IMR-90 (cell line): ENCODE results near the gene RAC3. TPM values are rescaled to one million over a fixed set of nuclear protein-coding genes. Genes with fewer than 3 reads are reported as not detected.

Experiments used
- ATAC-seq: fragments of 200-7000 bp; cut with Tn5 transposase; 2 replicates; pipeline ENCODE4 v1.9.1; 2020; ENCODE audit warnings: low read depth, mild to moderate bottlenecking, moderate library complexity
- BruUV-seq: library from RNA; stranded (reverse); fragments of 400-500 nt; replicated peaks from 2 replicates; lab custom pipeline; 2021; lab: Mats Ljungman, UMichigan
- CTCF ChIA-PET: fragments of 300-600 bp; formaldehyde crosslinking; extraction: SDS; loops from one replicate; lab custom pipeline; 2021; ENCODE audit warnings: antibody characterized with exemption; lab: Yijun Ruan, JAX
- POLR2A ChIA-PET: fragments of 300-600 bp; sonication (Branson Sonifier 250); formaldehyde crosslinking; loops from one replicate; lab custom pipeline; 2022; ENCODE audit warnings: antibody characterized with exemption; ENCODE audit not compliant: unreplicated experiment; lab: Charles Lee
- DNase-seq: peaks from one replicate; pipeline ENCODE4 v3.0.0; 2013
- H2AFZ ChIP-seq: replicated peaks from 2 replicates; pipeline ENCODE3; 2013; ENCODE audit warnings: low read length, mild to moderate bottlenecking; ENCODE audit not compliant: poor library complexity
- H2AK5ac ChIP-seq: 2 replicates; pipeline ENCODE4 v1.6.1; 2013; ENCODE audit warnings: low read depth, low read length, inconsistent platforms
- H2AK9ac ChIP-seq: replicated peaks from 2 replicates; pipeline ENCODE3; 2013; ENCODE audit warnings: mild to moderate bottlenecking, low read depth, low read length, moderate library complexity; ENCODE audit not compliant: poor library complexity
- H2BK120ac ChIP-seq: 2 replicates; pipeline ENCODE4 v1.6.1; 2013; ENCODE audit warnings: low read depth, low read length, inconsistent platforms
- H2BK15ac ChIP-seq: 3 replicates; pipeline ENCODE4 v1.6.1; 2013; ENCODE audit warnings: low read depth, low read length, inconsistent platforms
- H2BK20ac ChIP-seq: 2 replicates; pipeline ENCODE4 v1.6.1; 2013; ENCODE audit warnings: low read depth, mild to moderate bottlenecking, inconsistent platforms, low read length, moderate library complexity
- H2BK5ac ChIP-seq: 2 replicates; pipeline ENCODE4 v1.6.1; 2013; ENCODE audit warnings: mild to moderate bottlenecking, low read depth, low read length, inconsistent platforms; ENCODE audit not compliant: poor library complexity, severe bottlenecking
- H3K14ac ChIP-seq: replicated peaks from 2 replicates; pipeline ENCODE4 v1.6.1; 2013; ENCODE audit warnings: low read depth, low read length, inconsistent platforms
- H3K18ac ChIP-seq: 2 replicates; pipeline ENCODE4 v1.6.1; 2013; ENCODE audit warnings: low read depth, low read length, control low read depth
- H3K23ac ChIP-seq: 2 replicates; pipeline ENCODE4 v1.6.1; 2013; ENCODE audit warnings: low read depth, low read length, inconsistent platforms
- H3K27ac ChIP-seq: 2 replicates; pipeline ENCODE4 v1.5.1; 2013; ENCODE audit warnings: mild to moderate bottlenecking, control low read depth, low read length; ENCODE audit not compliant: insufficient read depth
- H3K27me3 ChIP-seq: 2 replicates; pipeline ENCODE4 v1.6.1; 2013; ENCODE audit warnings: low read length; ENCODE audit not compliant: control insufficient read depth, insufficient read depth
- H3K36me3 ChIP-seq: 2 replicates; pipeline ENCODE4 v1.6.1; 2013; ENCODE audit warnings: low read length, mixed read lengths; ENCODE audit not compliant: control insufficient read depth, insufficient read depth
- H3K4ac ChIP-seq: 2 replicates; pipeline ENCODE4 v1.6.1; 2013; ENCODE audit warnings: low read depth, low read length, inconsistent platforms
- H3K4me1 ChIP-seq: 2 replicates; pipeline ENCODE4 v1.6.1; 2013; ENCODE audit warnings: low read length, mixed read lengths; ENCODE audit not compliant: control insufficient read depth, insufficient read depth
- H3K4me2 ChIP-seq: 2 replicates; pipeline ENCODE4 v1.6.1; 2013; ENCODE audit warnings: low read depth, mild to moderate bottlenecking, control low read depth, low read length, moderate library complexity
- H3K4me3 ChIP-seq: 2 replicates; pipeline ENCODE4 v1.5.1; 2013; ENCODE audit warnings: low read depth, mild to moderate bottlenecking, control low read depth, low read length, moderate library complexity; ENCODE audit not compliant: insufficient read depth
- H3K56ac ChIP-seq: 2 replicates; pipeline ENCODE4 v1.6.1; 2013; ENCODE audit warnings: low read length, inconsistent platforms; ENCODE audit not compliant: insufficient read depth; ENCODE audit errors: extremely low read depth
- H3K79me1 ChIP-seq, 2 experiments: 2 replicates each; pipeline ENCODE4 v1.6.1; 2013; ENCODE audit warnings: low read length in 2 of 2, inconsistent platforms in 1 of 2, low read depth in 1 of 2
- H3K9ac ChIP-seq: 2 replicates; pipeline ENCODE4 v1.6.1; 2013; ENCODE audit warnings: low read depth, low read length, control low read depth
- H3K9me1 ChIP-seq: 2 replicates; pipeline ENCODE4 v1.6.1; 2013; ENCODE audit warnings: low read length, inconsistent platforms; ENCODE audit not compliant: insufficient read depth
- H3K9me3 ChIP-seq: 2 replicates; pipeline ENCODE4 v1.6.1; 2013; ENCODE audit warnings: low read length; ENCODE audit not compliant: control insufficient read depth, insufficient read depth
- H4K20me1 ChIP-seq: 2 replicates; pipeline ENCODE4 v1.6.1; 2013; ENCODE audit warnings: low read length, inconsistent platforms; ENCODE audit not compliant: insufficient read depth
- H4K5ac ChIP-seq: 2 replicates; pipeline ENCODE4 v1.6.1; 2013; ENCODE audit warnings: mild to moderate bottlenecking, low read depth, low read length, control low read depth
- H4K8ac ChIP-seq, 2 experiments: 2 replicates each; pipeline ENCODE4 v1.6.1; 2013; ENCODE audit warnings: low read depth in 2 of 2, low read length in 2 of 2, control low read depth in 1 of 2, inconsistent platforms in 1 of 2
- H4K91ac ChIP-seq: 2 replicates; pipeline ENCODE4 v1.6.1; 2013; ENCODE audit warnings: low read depth, low read length, inconsistent platforms; ENCODE audit not compliant: insufficient read depth
- CEBPB ChIP-seq: IDR thresholded peaks from 2 replicates; pipeline ENCODE4 v1.6.1; 2012; ENCODE audit warnings: low read depth, low read length, improper control_type of control experiment
- CHD1 ChIP-seq: IDR thresholded peaks from 2 replicates; pipeline ENCODE4 v1.6.1; 2012; ENCODE audit warnings: low read depth, low read length, improper control_type of control experiment
- FOS ChIP-seq: fragments of 150-350 bp; IDR thresholded peaks from 2 replicates; pipeline ENCODE4 v1.6.1; 2016; ENCODE audit warnings: low read depth, low read length
- MAFK ChIP-seq: IDR thresholded peaks from 2 replicates; pipeline ENCODE4 v1.6.1; 2012; ENCODE audit warnings: low read depth, low read length, improper control_type of control experiment
- MAZ ChIP-seq: IDR thresholded peaks from 2 replicates; pipeline ENCODE4 v1.6.1; 2012; ENCODE audit warnings: low read depth, mild to moderate bottlenecking, low read length, improper control_type of control experiment, moderate library complexity, borderline replicate concordance
- MXI1 ChIP-seq: IDR thresholded peaks from 2 replicates; pipeline ENCODE4 v1.6.1; 2012; ENCODE audit warnings: low read depth, mild to moderate bottlenecking, low read length, moderate library complexity, borderline replicate concordance
- NFE2L2 ChIP-seq: fragments of 150-350 bp; IDR thresholded peaks from 2 replicates; pipeline ENCODE4 v1.6.1; 2016; ENCODE audit warnings: low read depth, mild to moderate bottlenecking, low read length
- SMC3 ChIP-seq: fragments of 150-350 bp; IDR thresholded peaks from 2 replicates; pipeline ENCODE4 v1.6.1; 2016; ENCODE audit warnings: low read depth, mild to moderate bottlenecking, antibody characterized with exemption, low read length, moderate library complexity
- WGBS, 2 experiments: methylation state at CpG; one replicate each; pipeline versions ENCODE4 v1.1.5 to v1.1.7; 2013; ENCODE audit warnings: missing lambda C conversion rate in 2 of 2; ENCODE audit not compliant: insufficient read length in 1 of 2; ENCODE audit errors: extremely low coverage in 2 of 2; 5-methylcytosine and 5-hydroxymethylcytosine counted together
- dilution Hi-C: fragments of 300-500 bp; cut with HindIII; formaldehyde crosslinking; loops from one replicate; pipeline ENCODE4 v1.14.3; 2018; ENCODE audit warnings: low sequenced_read_pairs; ENCODE audit not compliant: unreplicated experiment
- in situ Hi-C: fragments of 300-500 bp; cut with MboI; formaldehyde crosslinking; loops from 3 replicates; pipeline ENCODE4 v1.14.3; 2019; ENCODE audit warnings: low sequenced_read_pairs, inconsistent platforms, mixed read lengths
- intact Hi-C: fragments of 100-400 bp; cut with micrococcal nuclease; formaldehyde crosslinking; loops from 2 replicates; pipeline ENCODE4 v1.10.0; 2022
- polyA plus RNA-seq, 3 experiments: library from polyadenylated mRNA; depleted of rRNA; stranded (reverse); fragments of >200 nt; gene quantifications; 2 replicates each; pipeline ENCODE4 v1.2.3, GENCODE V29; 2012; ENCODE audit warnings: low replicate concordance in 1 of 3
- total RNA-seq: library from RNA; depleted of rRNA; stranded (reverse); fragments of >200 nt; gene quantifications from 2 replicates; pipeline ENCODE4 v1.2.3, GENCODE V29; 2012
- TF ChIP-seq, protein P1 (sequence below): fragments of 150-350 bp; IDR thresholded peaks from 2 replicates; pipeline ENCODE4 v1.6.1; 2017; ENCODE audit warnings: mild to moderate bottlenecking, antibody characterized with exemption, low read length, low read depth
- TF ChIP-seq, protein P2 (sequence below): conservative IDR thresholded peaks from 2 replicates; pipeline ENCODE4 v1.5.1; 2012; ENCODE audit warnings: mild to moderate bottlenecking, low read depth, low read length, improper control_type of control experiment

Gene RAC3
- total and polyA plus RNA-seq, 2 of the 4 experiments (the other 2 are of a cell fraction), result 5.7 to 23.4 TPM

DNA sequence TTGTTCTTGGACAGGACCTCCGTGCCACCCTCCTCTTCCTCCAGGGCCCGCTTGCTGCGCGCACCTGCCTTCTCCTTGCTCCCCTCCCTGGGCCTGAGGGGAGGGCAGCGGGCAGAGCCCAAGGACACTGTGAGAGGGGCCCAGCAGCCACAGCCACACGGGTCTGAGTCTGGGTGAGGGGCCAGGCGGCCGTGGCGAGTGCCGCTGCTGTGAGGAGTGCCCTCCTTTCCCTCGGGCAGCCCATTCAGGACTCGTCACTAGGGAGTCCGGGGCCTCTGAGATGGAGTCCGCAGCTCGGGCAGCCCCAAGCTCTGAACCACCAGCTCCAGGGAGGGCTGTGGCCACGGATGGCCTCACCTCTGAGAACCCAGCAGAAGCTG is 28.5 kb downstream of the RAC3 start:
- H4K20me1 ChIP-seq, result peaks cover 3% of the 10 kb centered on the region
- H3K36me3 ChIP-seq, result peaks cover 75% of the 10 kb centered on the region
- H2BK15ac ChIP-seq, result no peak overlapping the region
- no peak overlapping the region for H2BK120ac ChIP-seq
- no peak overlapping the region for H2AK5ac ChIP-seq
- intact Hi-C loops, result no loop called here
- H3K9me3 ChIP-seq, result no peaks in the 10 kb centered on the region
- in situ Hi-C loops, result no loop called here
- H3K9me1 ChIP-seq, result no peaks in the 10 kb centered on the region
- no peaks in the 10 kb centered on the region for H3K27me3 ChIP-seq
- H2BK20ac ChIP-seq, result no peak overlapping the region
- no peak overlapping the region for H2AFZ ChIP-seq
- H2AK9ac ChIP-seq, result no peak overlapping the region
- no peak overlapping the region for H3K56ac ChIP-seq
- ChIA-PET CTCF (no interaction called here), POLR2A (interaction anchor here (1.3 kb wide), 1 partner anchor 9 kb away, joined by 3 read pairs; no protein-coding TSS in a partner anchor)
- H4K8ac ChIP-seq, result no peak overlapping the region
- H4K5ac ChIP-seq, result no peak overlapping the region
- no peak overlapping the region for H3K4ac ChIP-seq
- no peak overlapping the region for H2BK5ac ChIP-seq
- DNase-seq, result no peak
- no peak overlapping the region for H4K91ac ChIP-seq
- H3K4me1 ChIP-seq, result peaks cover 5% of the 10 kb centered on the region
- no peak overlapping the region for H3K23ac ChIP-seq
- BruUV-seq, result no TSS peak
- H3K9ac ChIP-seq, result no peak overlapping the region
- H3K14ac ChIP-seq, result no peak overlapping the region
- H3K79me1 ChIP-seq, result peaks cover 10 to 28% of the 10 kb centered on the region in 2 experiments; a peak in 3 of 4 replicates
- H3K18ac ChIP-seq, result no peak overlapping the region
- no peak overlapping the region for H3K4me2 ChIP-seq
- H3K4me3 ChIP-seq, result no peak overlapping the region
- 82% methylated on average over 5 of the region's 16 CpGs; no CpG with 5 or more reads in 1 of the 2 experiments for WGBS, 2 experiments
- dilution Hi-C loops, result no loop called here
- no peak overlapping the region for H3K27ac ChIP-seq
- ATAC-seq, result no peak
- TF ChIP-seq FOS (no peak), SMC3 (no peak), MAFK (no peak), MAZ (no peak), CHD1 (no peak), CEBPB (no peak), MXI1 (no peak), NFE2L2 (no peak)
- TF ChIP-seq, protein P1, sequence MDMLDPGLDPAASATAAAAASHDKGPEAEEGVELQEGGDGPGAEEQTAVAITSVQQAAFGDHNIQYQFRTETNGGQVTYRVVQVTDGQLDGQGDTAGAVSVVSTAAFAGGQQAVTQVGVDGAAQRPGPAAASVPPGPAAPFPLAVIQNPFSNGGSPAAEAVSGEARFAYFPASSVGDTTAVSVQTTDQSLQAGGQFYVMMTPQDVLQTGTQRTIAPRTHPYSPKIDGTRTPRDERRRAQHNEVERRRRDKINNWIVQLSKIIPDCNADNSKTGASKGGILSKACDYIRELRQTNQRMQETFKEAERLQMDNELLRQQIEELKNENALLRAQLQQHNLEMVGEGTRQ, result no peak
- TF ChIP-seq, protein P2, sequence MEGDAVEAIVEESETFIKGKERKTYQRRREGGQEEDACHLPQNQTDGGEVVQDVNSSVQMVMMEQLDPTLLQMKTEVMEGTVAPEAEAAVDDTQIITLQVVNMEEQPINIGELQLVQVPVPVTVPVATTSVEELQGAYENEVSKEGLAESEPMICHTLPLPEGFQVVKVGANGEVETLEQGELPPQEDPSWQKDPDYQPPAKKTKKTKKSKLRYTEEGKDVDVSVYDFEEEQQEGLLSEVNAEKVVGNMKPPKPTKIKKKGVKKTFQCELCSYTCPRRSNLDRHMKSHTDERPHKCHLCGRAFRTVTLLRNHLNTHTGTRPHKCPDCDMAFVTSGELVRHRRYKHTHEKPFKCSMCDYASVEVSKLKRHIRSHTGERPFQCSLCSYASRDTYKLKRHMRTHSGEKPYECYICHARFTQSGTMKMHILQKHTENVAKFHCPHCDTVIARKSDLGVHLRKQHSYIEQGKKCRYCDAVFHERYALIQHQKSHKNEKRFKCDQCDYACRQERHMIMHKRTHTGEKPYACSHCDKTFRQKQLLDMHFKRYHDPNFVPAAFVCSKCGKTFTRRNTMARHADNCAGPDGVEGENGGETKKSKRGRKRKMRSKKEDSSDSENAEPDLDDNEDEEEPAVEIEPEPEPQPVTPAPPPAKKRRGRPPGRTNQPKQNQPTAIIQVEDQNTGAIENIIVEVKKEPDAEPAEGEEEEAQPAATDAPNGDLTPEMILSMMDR, result no peak
